ENCODE measurements around the gene BICDL1. TPM values are rescaled to one million over a fixed set of nuclear protein-coding genes. Genes with fewer than 3 reads are reported as not detected.

The BICDL1 gene
- total RNA-seq, 1 experiment from 2014 or later = 18.2 TPM

- ChIA-PET RAD21 (ENCODE audit: low non-redundant PET in 1 of 2, low total read pairs in 2 of 2, uncharacterized antibody in 2 of 2, unreplicated experiment in 2 of 2) (no interaction called here), POLR2A (no interaction called here), CTCF (no interaction called here)
- no peak overlapping the region for H3K9ac ChIP-seq (ENCODE audit: low read length)
- H3K9me3 ChIP-seq (ENCODE audit: control insufficient read depth in 1 of 2, insufficient read depth in 1 of 2, low read depth in 1 of 2, low read length in 2 of 2) = no peaks in the 10 kb centered on the region
- H3K36me3 ChIP-seq (ENCODE audit: control insufficient read depth in 1 of 2, insufficient read depth in 2 of 2, low read length in 2 of 2) = peaks cover 71 to 78% of the 10 kb centered on the region in 2 experiments
- DNase-seq (ENCODE audit: low read depth, low spot score) = no peak
- no peaks in the 10 kb centered on the region for H3K9me2 ChIP-seq (ENCODE audit: insufficient read depth)
- BruUV-seq (replicated peaks) = no TSS peak
- H4K20me1 ChIP-seq (ENCODE audit: insufficient read depth) = no peaks in the 10 kb centered on the region
- H2AFZ ChIP-seq (ENCODE audit: low read depth, low read length, poor library complexity, severe bottlenecking) = no peak overlapping the region
- no peak overlapping the region for H3K27ac ChIP-seq (ENCODE audit: low read depth, low read length)
- no peak for TF ChIP-seq FOSL1 (IDR thresholded peaks at IDR 0.05; ENCODE audit: low read depth)
- TF ChIP-seq SRF (IDR thresholded peaks at IDR 0.05; ENCODE audit: low read depth) = no peak
- no peak for TF ChIP-seq ATF3 (IDR thresholded peaks at IDR 0.05)
- no peak for TF ChIP-seq EZH2 (IDR thresholded peaks at IDR 0.05)
- no peak for TF ChIP-seq REST (IDR thresholded peaks at IDR 0.05; ENCODE audit: low read depth)
- TF ChIP-seq POLR2AphosphoS5 (IDR thresholded peaks at IDR 0.05; ENCODE audit: low read depth, low read length) = no peak
- no peak for TF ChIP-seq EZH2phosphoT487 (IDR thresholded peaks at IDR 0.05; ENCODE audit: borderline replicate concordance)
- no peak for TF ChIP-seq JUND (IDR thresholded peaks at IDR 0.05)
- no peak for TF ChIP-seq SIN3A (IDR thresholded peaks at IDR 0.05; ENCODE audit: low read depth)
- no peak for TF ChIP-seq CTCF (IDR thresholded peaks at IDR 0.05 in 2 of 3, conservative IDR thresholded peaks at IDR 0.05 in 1 of 3; ENCODE audit: borderline replicate concordance in 1 of 3, insufficient read depth in 1 of 3, low read depth in 2 of 3, low read length in 2 of 3)
- TF ChIP-seq ZNF274 (IDR thresholded peaks at IDR 0.05; ENCODE audit: low read depth, low read length) = no peak
- TF ChIP-seq RAD21 (IDR thresholded peaks at IDR 0.05; ENCODE audit: low read depth) = no peak
- no peak for TF ChIP-seq SP1 (IDR thresholded peaks at IDR 0.05; ENCODE audit: low read depth)
- no peak for TF ChIP-seq CEBPB (IDR thresholded peaks at IDR 0.05; ENCODE audit: low read depth)
- TF ChIP-seq ZFX (IDR thresholded peaks at IDR 0.05) = no peak
- no peak for TF ChIP-seq YY1 (IDR thresholded peaks at IDR 0.05; ENCODE audit: extremely low read depth, insufficient replicate concordance, low read depth, low read length)
- no peak for TF ChIP-seq MAX (IDR thresholded peaks at IDR 0.05)
- TF ChIP-seq EGR1 (IDR thresholded peaks at IDR 0.05; ENCODE audit: low read depth) = no peak
- TF ChIP-seq CBX3 (IDR thresholded peaks at IDR 0.05; ENCODE audit: low read depth) = no peak
- no peak for TF ChIP-seq ZBTB33 (IDR thresholded peaks at IDR 0.05; ENCODE audit: extremely low read depth, insufficient replicate concordance, low read length)
- no peaks in the 10 kb centered on the region for H3K4me1 ChIP-seq (ENCODE audit: control insufficient read depth in 1 of 2, insufficient read depth in 2 of 2, low read length in 2 of 2)
- no peak overlapping the region for H3K4me2 ChIP-seq (ENCODE audit: low read length)
- H3K4me3 ChIP-seq (replicated peaks in 1 of 2; ENCODE audit: low read depth in 1 of 2, low read length in 2 of 2) = no peak overlapping the region
- peaks cover 4% of the 10 kb centered on the region; the same call in 1 of the 2 replicates for H3K79me2 ChIP-seq (ENCODE audit: insufficient read depth, low read length)
- no peak for ATAC-seq
- no peaks in the 10 kb centered on the region for H3K27me3 ChIP-seq (ENCODE audit: insufficient read depth, low read length)
- intact Hi-C loops (cut with micrococcal nuclease) = no loop called here
These were observed 153.3 kb downstream of the BICDL1 start for GRCh38 chr12:120142231-120142877.
